Measurements from ENCODE around the gene USP33.
A peak's percentile ranks its signal among the peaks of the same experiment; 100 is the strongest.
"Not testable (repeated sequence)": the region's sequence is repeated elsewhere in the genome, so short reads cannot be mapped to it uniquely, and the experiment has no call there.

USP33 gene

GRCh38 chr1:77759071-77760028, at the start of gene USP33:
TSS of gene USP33 (minus strand) at chr1:77759852. CDS start at chr1:77741697, 18,155 bp downstream.
- DNase-seq: peak; percentile 75 to 81

DNA sequence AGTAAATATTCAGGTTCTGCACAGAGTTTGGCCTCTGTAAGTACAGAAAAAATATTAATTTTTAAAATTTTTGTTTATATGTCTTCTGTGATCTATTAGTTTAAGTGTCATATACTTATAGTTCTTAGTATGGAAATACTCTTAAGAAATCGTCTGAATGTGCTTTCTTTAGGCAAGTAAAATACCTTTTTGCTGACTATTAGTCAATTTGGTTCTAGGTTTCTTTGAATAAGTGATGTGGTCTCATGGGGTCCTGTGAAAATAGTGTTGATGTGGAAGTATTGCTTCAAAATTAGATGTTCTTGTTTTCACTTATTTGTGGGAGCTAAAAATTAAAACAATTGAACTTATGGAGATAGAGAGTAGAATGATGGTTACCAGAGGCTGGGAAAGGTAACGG, 43.7 kb upstream of the USP33 start:
- DNase-seq: no peak

DNA sequence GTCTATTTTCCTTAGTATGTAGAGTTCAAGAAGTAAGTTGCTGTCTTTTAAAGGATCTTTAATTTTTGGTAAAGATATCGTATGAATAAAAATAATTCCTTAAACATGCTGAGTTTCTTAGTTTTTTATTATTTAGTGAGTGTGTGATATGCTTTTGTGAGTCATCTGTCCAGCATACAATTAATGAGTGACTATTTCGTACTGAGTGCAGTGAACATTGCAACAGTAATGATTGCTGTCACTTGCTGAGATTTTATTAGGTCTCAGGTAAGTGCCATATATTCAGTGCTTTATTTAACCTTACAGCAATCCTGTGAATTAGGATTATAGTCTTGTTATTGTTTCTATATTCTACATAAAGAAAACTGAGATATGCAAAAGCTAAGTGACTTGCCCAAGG, 42.4 kb upstream of the USP33 start:
- DNase-seq: no peak

DNA sequence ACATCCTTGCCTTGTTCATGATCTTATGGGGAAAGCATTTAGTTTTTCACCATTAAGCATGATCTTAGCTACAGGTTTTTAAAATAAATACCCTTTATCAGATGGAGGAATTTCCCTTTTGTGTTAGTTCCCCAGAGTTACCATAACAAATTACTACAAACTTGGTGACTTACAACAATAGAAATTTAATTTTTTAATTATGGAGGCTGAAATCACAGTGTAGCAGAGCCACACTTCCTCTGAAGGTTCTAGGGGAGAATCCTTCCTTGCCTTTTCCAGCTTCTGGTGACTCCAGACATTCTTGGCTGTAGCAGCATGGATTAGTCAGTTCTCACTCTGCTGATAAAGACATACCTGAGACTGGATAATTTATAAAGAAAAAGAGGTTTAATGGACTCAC, 38.3 kb upstream of the USP33 start:
- DNase-seq: no peak

GRCh38 chr1:77796695-77797405, 37.2 kb upstream of the USP33 start:
- DNase-seq: no peak

DNA sequence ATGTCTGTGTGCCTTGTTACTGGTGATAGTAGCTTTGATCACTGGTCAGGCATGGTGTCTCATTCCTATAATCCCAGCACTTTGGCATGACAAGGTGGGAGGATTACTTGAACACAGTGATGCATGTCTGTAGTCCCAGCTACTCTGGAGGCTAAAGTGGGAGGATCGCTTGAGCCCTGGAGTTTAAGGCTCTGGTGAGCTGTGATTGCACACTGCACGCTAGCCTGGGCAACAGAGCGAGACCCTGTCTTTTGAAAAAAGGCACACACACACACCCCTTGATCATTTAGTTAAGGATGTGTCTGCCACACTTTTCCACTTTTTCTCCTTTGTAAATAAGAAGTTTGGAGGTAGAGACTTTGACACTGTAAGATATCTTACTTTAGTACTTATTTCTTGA, 34.9 kb upstream of the USP33 start:
- no peak for DNase-seq

DNA sequence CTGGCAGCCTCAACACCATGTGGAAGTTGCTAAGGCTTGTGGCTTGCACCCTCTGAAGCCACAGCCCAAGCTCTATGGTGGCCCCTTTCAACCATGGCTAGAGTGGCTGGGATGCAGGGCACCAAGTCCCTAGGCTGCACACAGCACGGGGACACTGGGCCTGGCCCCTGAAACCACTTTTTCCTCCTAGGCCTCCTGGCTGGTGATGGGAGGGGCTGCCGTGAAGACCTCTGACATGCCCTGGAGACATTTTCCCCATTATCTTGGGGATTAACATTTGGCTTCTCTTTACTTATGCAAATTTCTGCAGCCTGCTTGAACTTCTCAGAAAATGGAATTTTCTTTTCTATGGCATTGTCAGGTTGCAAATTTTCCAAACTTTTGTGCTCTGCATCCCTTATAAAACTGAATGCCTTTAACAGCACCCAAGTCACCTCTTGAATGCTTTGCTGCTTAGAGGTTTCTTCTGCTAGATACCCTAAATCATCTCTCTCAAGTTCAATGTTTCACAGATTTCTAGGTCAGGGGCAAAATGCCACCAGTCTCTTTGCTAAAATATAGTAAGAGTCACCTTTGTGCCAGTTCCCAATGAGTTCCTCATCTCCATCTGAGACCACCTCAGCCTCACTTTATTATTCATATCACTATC, 26.6 kb upstream of the USP33 start:
- DNase-seq: not testable (repeated sequence)

- DNase-seq: no peak
Measured at GRCh38 chr1:77783141-77783540, 23.5 kb upstream of the USP33 start.

GRCh38 chr1:77781683-77782082, 22.0 kb upstream of the USP33 start:
- no peak for DNase-seq

DNA sequence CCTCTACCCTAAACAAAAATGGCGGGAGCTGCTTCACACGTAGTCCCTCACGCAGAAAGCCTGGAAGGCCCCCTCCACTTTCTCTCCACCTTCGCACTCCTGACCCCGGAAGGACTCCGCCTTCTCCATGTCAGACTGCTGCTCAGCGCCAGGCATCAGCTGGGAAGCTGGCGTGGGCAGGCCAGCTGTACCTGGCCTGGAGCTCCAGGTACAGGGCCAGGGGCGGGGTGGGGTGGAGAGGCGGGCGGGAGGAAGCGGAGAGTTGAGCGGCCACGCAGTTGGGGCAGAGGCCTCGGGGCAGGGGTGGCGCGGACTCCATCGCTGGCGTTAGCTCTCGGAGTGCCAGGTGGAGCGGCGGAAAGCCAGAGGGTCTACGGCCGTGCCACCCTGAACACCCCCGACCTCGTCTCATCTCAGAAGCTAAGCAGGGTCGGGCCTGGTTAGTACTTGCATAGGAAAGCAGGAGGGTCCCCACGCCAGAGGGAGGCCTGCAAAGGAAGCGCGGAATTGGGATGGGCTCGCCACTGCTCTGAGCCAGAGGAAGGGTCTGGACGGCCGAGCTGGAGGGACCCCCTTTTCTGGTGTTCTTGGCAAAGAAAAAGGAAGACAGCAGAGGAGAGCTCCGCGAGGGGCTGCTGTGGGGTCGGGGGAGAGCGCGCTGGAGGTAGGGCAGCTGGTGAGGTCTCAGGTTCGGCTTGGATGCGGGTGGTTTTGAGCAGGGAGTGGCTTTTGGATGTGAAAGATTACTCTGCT, 20.1 kb upstream of the USP33 start, which contains the start of gene MIGA1:
Gene MIGA1, plus strand, starts transcription at position 121 of the 753 bp plus-strand sequence. CDS start 3,604 bp downstream, outside the sequence.
- DNase-seq: peak; percentile 39 to 80

DNA sequence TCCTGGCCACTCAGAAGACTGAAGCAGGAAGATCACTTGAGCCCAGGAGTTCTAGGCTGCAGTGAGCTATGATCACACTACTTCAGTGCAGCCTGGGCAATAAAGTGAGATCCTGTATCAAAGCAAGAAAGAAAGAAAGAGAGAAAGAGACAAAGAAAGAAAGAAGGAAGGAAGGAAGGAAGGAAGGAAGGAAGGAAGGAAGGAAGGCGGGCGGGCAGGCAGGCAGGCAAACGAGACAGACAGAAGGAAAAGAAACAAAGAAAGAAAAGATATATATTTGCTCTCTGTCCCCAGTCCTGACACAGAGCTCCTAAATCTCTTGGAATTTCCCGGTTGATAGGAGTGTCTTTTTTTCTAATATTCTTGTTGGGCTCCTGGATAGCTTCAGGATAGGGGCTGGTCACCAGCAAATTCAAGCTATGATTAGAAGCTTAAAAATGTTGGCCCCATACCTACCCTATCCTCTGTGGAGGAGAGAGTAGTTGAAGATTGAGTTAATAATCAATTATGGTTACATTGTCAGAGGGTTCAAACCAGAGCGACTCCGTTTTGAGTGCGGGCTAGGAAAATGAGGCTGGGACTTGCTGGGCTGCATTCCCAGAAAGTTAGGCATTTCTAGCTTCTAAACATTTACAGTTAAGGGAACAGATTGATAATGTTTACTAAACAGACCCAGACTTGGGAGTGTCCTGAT, 16.5 kb upstream of the USP33 start:
- no peak for DNase-seq

- DNase-seq: no peak
Measured at GRCh38 chr1:77768006-77768405, 8.4 kb upstream of the USP33 start.

DNA sequence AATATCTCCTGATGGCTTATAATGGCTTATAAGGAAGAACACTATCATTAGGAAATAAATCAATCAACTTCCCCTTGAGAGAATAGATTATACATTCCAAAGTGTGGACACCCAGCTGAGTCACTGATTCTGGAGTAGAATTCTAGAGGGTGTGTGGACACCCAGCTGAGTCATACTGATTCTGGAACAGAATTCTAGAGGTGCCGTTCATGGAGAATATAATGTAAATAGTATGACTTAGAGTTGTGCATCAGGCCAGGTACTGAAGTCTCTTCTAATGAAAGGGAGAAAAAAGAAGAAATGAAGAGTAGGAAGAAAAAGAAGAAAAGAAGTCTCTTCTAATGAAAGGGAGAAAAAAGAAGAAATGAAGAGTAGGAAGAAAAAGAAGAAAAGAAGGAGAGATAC, 2.4 kb upstream of the USP33 start:
- no peak for DNase-seq

GRCh38 chr1:77757603-77758002, 2.0 kb downstream of the USP33 start:
- no peak for DNase-seq

DNA sequence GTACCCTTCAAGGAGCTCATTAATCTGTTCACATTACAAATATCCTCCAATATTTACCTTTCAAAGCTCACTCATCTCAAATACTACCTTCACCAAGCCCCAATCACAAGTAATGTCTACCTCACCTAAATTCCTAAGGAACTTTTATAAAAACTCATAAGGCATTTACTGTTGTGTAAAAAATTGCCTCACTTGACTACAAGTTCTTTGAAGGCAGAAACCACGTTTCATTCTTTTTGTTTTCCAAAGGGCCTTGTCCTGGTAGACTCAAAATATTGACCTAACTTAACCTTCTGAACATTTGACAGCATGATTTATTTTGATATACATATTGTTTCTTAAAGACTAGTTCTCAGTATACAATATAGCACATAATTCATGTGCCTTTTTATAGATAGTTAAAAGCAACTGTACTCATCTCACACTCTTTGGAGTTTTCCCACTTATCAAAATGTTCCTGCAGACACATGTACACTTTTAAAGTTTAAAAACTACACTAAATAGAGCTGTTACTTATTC, 2.5 kb downstream of the USP33 start:
- no peak for DNase-seq

GRCh38 chr1:77756052-77756754, 3.4 kb downstream of the USP33 start:
- DNase-seq: no peak

DNA sequence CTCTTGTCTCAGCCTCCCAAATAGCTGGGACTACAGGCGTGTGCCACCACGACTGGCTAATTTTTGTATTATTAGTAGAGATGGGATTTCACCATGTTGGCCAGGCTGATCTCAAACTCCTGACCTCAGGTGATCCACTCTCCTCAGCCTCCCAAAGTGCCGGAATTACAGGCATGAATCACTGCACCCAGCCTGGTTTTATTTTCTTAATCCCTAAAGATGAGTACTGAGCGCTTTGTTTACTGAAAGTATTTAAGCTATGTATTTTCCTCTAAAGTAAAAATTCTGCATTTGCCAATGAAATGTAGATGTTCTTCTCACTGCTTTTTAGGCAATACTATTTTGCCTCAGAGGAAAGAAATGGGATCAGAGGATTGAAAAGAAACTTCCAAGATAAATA, 10.2 kb downstream of the USP33 start:
- DNase-seq: not testable (repeated sequence)

DNA sequence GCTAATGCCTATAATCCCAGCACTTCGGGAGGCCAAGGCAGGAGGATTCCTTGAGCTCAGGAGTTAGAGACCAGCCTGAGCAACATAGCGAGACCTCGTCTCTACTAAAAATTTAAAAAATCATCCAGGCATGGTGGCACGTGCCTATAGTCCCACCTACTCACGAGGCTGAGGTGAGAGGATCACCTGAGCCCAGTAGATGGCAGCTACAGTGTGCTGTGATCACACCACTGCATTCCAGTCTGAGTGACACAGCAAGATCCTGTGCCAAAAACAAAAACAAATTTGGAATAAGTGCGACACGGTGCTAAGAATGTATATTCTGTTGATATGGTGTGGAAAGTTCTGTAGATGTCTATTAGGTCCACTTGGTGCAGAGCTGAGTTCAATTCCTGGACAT, 15.1 kb downstream of the USP33 start:
- no peak for DNase-seq

DNA sequence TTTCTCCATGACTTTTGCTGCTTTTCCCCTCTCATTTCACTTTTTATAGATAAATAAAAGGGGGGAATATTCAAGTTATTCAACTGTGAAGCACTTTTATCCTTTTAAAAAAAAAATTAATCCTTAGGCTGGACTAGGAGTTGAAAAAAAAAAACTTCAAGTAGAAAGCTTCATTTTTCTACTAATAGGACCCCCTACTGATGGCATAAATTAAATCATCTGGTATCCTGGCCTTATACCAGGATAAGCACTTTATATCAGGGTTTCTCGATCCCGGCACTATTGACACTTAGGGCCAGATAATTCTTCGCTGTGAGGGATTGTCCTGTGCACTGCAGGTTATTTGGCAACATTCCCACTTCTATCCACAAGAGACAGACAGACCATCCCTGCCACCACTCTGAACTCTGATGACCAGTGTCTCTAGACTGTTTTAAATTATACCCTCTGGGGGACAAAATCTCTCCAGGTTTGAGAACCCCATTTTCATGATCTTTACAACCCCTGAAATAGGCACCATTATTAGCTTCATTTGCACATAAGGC, 17.6 kb downstream of the USP33 start:
- no peak for DNase-seq

GRCh38 chr1:77741316-77741715, 18.3 kb downstream of the USP33 start:
- no peak for DNase-seq

DNA sequence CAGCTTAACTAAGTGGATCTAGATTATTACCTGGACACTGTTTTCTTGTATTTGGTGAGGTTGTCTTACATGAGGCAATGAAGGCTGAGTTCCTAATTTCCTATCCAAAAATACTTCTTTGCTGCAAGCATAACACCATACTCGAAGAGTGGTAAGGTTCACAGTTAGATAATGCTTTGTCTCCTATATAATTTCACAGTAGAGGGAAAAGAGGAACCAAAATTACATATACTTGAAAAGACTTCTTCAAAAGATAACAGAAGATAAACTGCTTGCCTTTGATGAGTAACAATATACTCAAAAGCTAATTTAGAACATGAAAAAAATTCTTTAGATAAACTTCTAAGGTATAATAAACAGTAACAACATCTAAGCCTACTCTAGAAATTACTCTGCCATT, 20.4 kb downstream of the USP33 start:
- DNase-seq: no peak

Measured in NCI-H187 (cell line).